Stimulated activated CD4-positive, alpha-beta T cell treated with anti-CD3 and anti-CD28 coated beads, Interleukin-15, amount 100 ng/mL, for 1 hour (primary cell): ENCODE measurements around the gene COX10.

Experiments used
- DNase-seq, 2 donors: peaks; one replicate each; pipeline ENCODE4 v3.0.0-alpha.2; 2020; ENCODE audit warnings: low read depth in 1 of 2, low spot score in 1 of 2

Gene COX10

DNA sequence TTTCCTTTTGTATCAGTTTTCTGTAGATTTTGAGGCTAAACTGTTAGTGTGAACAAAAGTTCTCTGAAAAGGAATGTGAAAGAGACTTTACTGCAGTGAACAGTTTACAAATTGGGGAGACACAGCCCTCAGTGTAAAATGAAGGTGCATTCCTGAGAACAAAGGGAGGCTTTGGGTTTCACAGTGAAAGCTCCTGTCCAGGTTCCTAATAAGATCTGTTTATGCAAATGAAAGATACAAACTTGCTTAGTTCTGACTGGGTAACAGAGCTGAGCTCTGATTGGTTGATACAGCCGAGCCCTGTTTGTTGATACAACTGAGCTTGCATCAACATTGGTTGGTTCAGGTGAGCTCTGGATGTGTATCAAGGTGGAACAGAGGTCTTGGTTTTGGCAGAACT is 175.7 kb downstream of the COX10 start:
- DNase-seq, result no peak

DNA sequence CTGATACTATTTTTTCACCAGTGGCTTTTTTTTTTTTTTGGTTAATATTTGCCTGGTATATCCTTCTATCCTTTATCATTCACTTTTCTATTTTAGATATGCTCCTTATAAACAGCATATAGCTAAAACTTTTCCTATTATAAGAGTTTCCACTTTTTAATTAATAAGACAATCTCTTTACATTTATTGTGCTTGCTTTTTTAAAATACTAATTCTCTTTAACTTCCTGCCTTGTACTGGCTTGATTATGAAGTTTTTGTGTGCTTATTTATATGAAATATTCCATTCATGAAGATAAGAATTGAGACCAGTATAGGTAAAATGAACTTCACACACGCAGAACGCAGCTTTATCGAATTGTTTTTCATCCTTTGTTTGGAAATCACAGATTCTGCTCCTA is 176.3 kb downstream of the COX10 start:
- no peak for DNase-seq
